Amniotic stem cell (primary cell): ENCODE results near the gene PCNX1.

ENCODE experiments used
- DNase-seq: peaks from one replicate; lab custom pipeline; 2025; lab: John Stamatoyannopoulos, UW

PCNX1 gene

GRCh38 chr14:70889555-70889954, 17.7 kb upstream of the PCNX1 start:
- no peak for DNase-seq

GRCh38 chr14:70890826-70891659, 16.2 kb upstream of the PCNX1 start:
- no peak for DNase-seq

GRCh38 chr14:70891737-70892136, 15.5 kb upstream of the PCNX1 start:
- DNase-seq, result no peak

DNA sequence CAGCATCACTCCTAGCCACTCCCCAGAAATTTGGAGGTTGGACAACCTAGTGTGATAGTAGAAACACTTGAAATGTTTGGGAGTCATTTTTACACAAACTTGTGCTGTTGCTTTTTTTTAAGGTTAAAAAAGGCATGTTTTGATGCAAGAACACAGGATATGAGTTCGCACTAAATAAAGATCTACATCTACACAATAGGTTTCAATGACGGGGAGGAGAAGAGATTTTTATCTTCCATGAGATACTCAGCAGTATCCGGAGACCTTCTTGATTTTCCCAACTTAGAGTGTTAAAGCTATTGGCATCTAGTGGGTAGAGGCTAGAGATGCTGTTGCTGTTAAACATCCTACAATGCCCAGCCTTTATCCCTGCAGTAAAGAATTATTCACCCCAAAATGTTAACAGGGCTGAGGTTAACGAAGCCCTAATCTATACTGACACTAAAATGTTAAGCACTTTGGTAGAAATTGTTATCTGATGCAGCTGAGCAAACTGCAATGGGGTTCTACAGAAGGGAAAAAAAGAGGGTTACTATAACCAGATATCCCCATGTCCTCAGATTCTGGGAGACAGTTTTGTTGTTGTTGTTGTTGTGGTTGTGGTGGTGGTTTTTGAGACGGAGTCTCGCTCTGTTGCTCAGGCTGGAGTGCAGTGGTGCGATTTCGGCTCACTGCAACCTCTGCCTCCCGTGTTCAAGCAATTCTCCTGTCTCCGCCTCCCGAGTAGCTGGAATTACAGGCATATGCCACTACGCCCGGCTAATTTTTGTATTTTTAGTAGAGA, 14.0 kb upstream of the PCNX1 start:
- DNase-seq, result no peak

DNA sequence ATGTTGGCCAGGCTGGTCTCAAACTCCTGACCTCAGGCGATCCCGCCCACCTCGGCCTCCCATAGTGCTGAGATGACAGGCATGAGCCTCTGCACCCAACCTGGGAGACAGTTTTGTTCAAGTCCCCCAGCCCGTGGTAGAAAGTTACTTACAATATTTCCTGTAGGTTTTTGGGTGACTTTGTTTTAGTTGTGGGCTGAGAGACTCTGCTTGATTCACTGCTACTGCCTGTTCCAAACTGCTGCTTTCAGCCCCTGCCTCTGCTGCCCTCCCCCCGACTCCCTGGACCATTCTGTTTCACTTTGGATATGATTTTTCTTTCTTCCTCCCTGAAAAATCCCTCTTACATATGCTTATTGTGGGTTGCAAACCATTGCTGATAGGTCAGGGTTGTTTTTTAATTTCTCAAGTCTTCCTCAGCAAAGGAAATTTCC, 13.4 kb upstream of the PCNX1 start:
- DNase-seq, result no peak

DNA sequence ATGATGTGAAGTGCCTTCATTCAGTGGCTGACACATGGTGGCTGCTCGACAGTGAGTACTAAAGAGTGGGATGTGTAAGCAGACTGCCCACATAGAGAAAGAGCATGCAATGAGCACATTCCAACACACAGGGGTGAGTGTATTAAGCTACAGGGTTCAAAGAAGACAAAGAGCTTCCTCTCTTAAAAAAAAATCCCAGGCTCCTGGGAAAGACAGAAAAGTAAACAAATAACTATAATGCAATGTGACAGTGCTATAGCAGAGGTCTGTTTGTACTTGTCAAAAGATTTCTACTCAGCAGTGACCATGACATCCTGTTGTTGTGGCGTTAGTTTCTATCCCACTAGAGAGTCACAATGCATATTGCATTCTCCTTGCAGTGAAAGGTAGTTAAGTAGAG, 12.4 kb upstream of the PCNX1 start:
- DNase-seq, result no peak

DNA sequence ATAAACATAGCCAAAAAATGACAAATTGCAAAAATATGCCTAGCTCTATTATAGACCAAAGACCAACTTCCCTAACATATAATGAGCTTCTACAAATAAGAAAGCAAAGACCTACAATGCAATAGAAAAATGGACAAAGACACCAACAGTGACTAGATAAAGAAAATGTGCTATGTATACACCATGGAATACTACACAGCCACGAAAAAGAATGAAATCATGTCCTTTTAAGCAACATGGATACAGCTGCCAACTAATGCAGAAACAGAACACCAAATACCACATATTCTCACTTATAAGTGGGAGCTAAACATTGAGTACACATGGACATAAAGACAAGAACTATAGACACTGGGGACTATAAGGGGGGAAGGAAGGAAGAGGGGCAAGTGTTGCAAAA, 10.9 kb upstream of the PCNX1 start:
- no peak for DNase-seq

- DNase-seq, result peak; percentile 45
Observed at GRCh38 chr14:70896981-70897380, 10.3 kb upstream of the PCNX1 start.

GRCh38 chr14:70897464-70897863, 9.8 kb upstream of the PCNX1 start:
- peak; percentile 75 for DNase-seq

DNA sequence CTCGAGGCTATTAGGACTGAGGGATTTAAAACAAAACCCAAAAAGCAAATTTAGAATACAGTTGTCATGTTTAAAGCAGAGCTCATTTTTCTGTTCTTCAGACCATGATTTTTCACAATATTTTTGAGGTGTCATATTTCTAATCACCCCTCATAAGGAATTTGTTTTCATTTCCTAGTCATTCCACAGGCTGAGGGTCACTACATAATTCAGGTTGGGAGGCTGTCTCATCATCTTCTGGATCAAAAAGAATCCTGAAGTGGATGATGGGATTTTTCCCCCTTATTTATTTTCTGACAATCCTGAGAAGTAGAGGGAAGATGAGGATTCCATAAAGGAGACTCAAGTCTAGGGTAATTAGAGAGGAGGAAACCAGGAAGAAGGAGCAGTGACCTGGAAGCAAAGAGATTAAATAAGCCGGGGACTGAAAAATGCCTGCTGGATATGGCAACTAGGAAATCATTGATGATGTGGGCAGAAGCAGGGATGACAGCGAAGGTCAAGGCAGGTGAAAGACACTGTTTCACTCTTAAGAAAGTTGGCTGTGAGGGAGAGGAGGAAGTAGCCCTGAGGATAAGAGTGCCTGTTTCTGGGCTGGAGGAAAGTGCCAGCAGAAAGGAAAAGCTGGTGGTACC, 9.0 kb upstream of the PCNX1 start:
- no peak for DNase-seq

GRCh38 chr14:70901269-70901668, 6.0 kb upstream of the PCNX1 start:
- no peak for DNase-seq

DNA sequence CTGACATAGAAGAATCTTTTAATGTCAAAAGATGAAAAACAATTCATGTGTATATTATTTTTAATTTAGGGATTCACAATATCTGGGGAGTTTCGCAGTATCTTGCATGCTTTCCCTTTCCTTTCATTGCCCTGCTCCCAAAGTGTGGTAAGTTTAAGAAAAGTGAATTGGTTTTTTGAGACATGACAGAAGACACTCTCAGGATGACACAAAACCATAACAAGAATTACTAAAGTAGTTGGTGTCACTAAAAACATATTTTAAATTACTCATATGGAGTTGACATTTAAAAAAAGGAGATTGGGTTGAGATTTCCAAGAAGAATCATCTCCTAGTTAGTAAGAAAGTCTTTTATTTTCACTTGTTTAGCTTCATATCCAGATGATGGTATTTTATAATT, 5.1 kb upstream of the PCNX1 start:
- DNase-seq, result no peak

DNA sequence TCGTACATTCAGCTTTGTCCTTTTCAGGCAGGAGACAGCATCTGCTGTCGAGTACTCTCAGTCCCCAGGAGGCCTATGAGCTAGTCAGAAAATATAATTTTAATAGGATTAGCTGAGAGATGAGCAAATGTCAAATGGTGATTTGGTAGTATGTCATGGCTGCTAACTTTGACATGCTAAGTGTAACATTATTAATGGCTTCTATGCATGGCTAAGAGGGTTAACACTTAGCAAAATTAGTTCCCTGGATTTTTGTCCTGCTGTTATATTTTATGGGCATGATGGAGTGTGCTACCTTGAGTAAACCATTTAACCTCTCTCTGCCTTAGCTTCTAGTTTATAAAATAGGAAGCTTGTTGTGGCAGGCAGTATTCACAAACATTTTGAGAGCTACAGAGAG, 2.9 kb upstream of the PCNX1 start:
- no peak for DNase-seq

- DNase-seq, result no peak
Observed at GRCh38 chr14:70905301-70905700, 2.0 kb upstream of the PCNX1 start.

DNA sequence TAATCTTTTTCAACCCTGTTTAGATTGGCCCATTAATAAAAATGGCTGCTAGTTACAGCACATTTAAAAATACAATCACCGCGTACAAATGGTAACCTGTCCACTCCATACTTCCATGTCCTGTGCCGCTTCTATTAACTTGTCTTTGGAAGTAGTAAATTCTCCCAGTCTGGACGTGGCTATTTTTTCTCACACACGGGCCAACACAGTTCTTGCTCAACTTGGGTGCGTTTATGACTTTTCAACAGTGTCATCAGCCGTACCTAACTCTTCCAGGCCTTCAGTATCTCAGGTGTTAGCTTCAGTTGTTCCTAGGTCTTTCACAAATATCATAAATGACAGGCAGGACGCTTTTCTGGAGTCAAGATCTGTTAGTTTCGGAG, 475 bp upstream of the PCNX1 start:
- DNase-seq, result no peak

DNA sequence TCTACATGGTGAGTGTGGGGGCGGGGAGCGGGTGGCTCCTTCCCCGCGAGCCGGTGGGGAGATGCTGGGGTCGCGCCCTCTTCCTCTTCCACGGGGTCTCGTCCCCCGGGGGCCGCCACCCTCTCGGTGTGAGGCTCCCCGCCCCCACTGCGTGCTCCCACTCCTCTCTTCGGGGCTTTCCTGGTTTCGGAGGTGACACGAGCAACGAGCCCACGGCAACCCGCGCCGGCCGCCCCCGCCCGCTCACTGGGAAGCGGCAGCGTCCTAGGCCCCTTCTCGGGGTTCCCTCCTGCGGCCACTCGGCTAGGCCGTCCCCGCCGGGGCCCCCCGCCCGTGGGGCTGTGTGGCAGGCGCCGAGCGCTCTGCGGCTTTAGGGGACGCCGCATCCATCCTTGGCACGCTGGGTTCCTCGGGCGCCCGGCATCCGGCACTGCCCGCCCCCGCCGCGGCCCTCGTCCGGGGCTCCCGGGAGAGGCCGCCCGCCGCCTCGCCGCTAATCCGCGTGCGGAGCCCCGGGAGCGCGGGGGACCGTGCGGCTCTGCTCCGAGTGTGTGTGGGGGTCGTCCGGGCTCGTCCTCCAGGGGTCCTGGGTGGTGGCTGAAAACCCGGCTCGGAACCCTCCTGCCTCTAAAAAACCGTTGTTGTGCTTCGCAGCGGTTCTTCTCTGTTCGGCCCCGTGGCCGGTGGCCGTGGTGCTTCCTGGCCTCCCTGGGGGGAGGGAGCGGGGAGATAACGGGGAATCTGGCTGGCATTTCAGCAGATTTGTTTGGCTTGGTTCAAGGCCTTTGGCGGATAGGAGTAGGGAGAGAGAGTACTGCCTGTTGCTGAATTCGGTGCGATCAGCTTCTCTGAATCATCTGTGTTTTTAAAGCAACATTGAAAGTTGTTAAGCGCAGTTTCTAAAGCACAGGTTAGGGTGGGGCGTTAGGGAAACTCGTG, 1.0 kb downstream of the PCNX1 start:
- DNase-seq, result peak; percentile 26

GRCh38 chr14:70908935-70909641, 1.8 kb downstream of the PCNX1 start:
- no peak for DNase-seq

GRCh38 chr14:70909733-70910614, 2.7 kb downstream of the PCNX1 start:
- no peak for DNase-seq

DNA sequence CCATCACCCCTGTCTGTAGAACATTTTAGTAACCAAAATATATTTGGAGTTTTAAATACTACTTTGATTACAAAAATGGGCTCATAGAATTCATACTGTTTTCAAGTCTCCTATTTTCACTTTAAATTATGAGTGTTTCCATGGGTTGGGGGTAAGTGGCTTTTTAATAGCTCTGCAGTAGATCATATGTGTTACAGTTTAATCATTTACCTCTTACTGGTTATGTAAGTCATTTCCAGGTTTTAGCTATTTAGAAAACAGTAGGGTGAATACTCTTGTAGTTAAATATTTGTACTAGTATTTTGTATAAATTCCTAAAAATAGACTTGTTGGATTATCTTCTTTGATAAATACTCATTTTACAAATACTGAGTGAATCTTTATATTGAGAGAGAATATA, 8.2 kb downstream of the PCNX1 start:
- DNase-seq, result no peak

GRCh38 chr14:70916300-70916699, 9.0 kb downstream of the PCNX1 start:
- no peak for DNase-seq
